ENCODE results near the gene PRDM11. TPM values are rescaled to one million over a fixed set of nuclear protein-coding genes. Genes with fewer than 3 reads are reported as not detected.

Gene PRDM11
- total and polyA plus RNA-seq, 10 donors = 1.7 to 24.3 (median 15.3) TPM

DNA sequence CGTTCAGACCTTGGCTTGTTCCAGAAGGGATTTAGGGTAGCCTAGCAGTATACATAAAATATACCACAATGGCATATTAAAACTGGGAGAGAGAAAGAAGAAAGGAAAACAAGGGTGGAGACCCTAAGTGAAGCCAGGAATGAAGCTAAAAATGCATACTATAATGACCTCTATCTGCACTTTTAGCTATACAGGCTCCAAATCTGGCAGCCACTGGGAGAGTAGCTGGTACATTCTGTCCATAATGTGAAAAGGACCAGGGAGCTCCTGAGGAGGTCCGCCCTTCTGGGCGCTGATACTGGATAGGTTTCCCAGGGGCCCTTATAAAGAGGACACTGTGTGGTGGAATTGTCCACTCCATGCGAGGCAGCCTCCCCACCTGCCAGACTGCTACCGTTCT lies 42.8 kb downstream of the PRDM11 start:
- TF ChIP-seq POLR2A (IDR thresholded peaks at IDR 0.05) (no peak), POLR2AphosphoS5 (IDR thresholded peaks at IDR 0.05) (no peak)
- TF ChIP-seq, protein P1, sequence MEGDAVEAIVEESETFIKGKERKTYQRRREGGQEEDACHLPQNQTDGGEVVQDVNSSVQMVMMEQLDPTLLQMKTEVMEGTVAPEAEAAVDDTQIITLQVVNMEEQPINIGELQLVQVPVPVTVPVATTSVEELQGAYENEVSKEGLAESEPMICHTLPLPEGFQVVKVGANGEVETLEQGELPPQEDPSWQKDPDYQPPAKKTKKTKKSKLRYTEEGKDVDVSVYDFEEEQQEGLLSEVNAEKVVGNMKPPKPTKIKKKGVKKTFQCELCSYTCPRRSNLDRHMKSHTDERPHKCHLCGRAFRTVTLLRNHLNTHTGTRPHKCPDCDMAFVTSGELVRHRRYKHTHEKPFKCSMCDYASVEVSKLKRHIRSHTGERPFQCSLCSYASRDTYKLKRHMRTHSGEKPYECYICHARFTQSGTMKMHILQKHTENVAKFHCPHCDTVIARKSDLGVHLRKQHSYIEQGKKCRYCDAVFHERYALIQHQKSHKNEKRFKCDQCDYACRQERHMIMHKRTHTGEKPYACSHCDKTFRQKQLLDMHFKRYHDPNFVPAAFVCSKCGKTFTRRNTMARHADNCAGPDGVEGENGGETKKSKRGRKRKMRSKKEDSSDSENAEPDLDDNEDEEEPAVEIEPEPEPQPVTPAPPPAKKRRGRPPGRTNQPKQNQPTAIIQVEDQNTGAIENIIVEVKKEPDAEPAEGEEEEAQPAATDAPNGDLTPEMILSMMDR (IDR thresholded peaks at IDR 0.05 in 8 of 11, conservative IDR thresholded peaks at IDR 0.05 in 3 of 11) = no peak
- intact Hi-C loops (cut with DNase I; ENCODE audit: low total_unique reads) = no loop called here
- DNase-seq = no peak
- no peak overlapping the region for H3K4me3 ChIP-seq
- 90 to 94% (median 92%) methylated on average over 5 of the region's 5 CpGs for WGBS, 5 donors
- H3K27ac ChIP-seq = no peak overlapping the region
- peaks cover 0 to 5% (median 0%) of the 10 kb centered on the region in 8 donors for H3K9me3 ChIP-seq
- H3K27me3 ChIP-seq (replicated peaks in 1 of 7) = no peaks in the 10 kb centered on the region
- H3K36me3 ChIP-seq = peaks cover 0 to 87% (median 20%) of the 10 kb centered on the region in 6 donors
- H3K4me1 ChIP-seq = no peaks in the 10 kb centered on the region

DNA sequence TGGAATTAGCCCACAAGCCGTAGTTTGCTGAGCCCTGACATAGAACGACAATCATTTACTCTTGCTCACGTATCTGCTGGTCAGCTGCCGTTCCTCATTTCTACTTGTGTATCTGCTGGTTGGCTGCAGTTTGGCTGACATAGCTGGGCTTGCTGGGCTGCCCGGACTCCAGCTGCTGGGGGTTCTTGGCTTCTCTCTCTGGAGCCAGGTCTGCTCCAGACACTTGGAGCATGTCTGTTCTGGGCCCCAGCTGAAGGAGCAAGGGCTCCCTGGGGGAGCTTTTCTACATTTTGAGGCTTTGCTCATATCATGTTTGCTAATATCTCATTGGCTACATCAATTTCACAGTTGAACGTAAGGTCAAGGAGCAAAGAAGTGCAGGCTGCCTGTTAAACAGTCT lies 47.3 kb downstream of the PRDM11 start:
- DNase-seq = no peak
- intact Hi-C loops (cut with DNase I; ENCODE audit: low total_unique reads) = no loop called here
- WGBS, 5 donors = 82 to 96% (median 92%) methylated on average over 6 of the region's 6 CpGs

DNA sequence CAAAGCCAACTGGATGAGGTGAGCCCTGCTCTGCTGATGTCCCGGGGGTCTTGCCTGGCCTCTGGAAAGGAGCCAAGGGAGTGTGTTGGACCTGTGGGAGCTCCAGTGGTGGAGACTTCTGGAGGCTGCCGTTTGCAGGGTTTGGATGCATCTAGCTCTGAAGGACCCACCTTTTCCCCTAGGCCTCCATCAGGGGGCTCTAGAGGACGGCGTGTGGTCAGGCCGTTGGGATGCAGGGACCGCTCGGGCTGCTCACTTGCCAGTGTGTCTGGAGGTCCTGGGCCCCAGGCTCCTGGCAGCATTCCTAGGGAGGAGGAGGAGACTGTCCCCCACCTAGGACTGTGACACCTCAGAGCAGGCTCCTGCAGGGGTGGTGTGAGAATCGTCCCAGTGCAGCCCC lies 58.3 kb downstream of the PRDM11 start:
- H3K4me1 ChIP-seq = peaks cover 0 to 13% (median 10%) of the 10 kb centered on the region in 6 donors
- 83 to 88% (median 84%) methylated on average over 7 to 8 of the region's 8 CpGs for WGBS, 5 donors
- TF ChIP-seq POLR2A (IDR thresholded peaks at IDR 0.05) (no peak), POLR2AphosphoS5 (IDR thresholded peaks at IDR 0.05) (no peak)
- TF ChIP-seq, protein P1 (IDR thresholded peaks at IDR 0.05 in 8 of 11, conservative IDR thresholded peaks at IDR 0.05 in 3 of 11) = no peak
- intact Hi-C loops (cut with DNase I; ENCODE audit: low total_unique reads) = no loop called here
- H3K36me3 ChIP-seq = peaks cover 0 to 55% (median 7%) of the 10 kb centered on the region in 6 donors
- no peak overlapping the region for H3K4me3 ChIP-seq
- H3K27ac ChIP-seq = no peak overlapping the region
- H3K27me3 ChIP-seq (replicated peaks in 1 of 7) = no peaks in the 10 kb centered on the region
- DNase-seq = no peak
- no peaks in the 10 kb centered on the region for H3K9me3 ChIP-seq

More for the DNA sequence above, 47.3 kb downstream of the PRDM11 start:
- Histone ChIP-seq H3K27me3 (replicated peaks in 1 of 7) (no peaks in the 10 kb centered on the region), H3K9me3 (peaks cover 0 to 5% (median 0%) of the 10 kb centered on the region in 8 donors), H3K36me3 (peaks cover 0 to 59% (median 2%) of the 10 kb centered on the region in 6 donors), H3K4me1 (no peaks in the 10 kb centered on the region), H3K4me3 (no peak overlapping the region), H3K27ac (no peak overlapping the region)
- no peak for TF ChIP-seq POLR2AphosphoS5 (IDR thresholded peaks at IDR 0.05)
- TF ChIP-seq POLR2A (IDR thresholded peaks at IDR 0.05) = no peak
- TF ChIP-seq, protein P1 (IDR thresholded peaks at IDR 0.05 in 8 of 11, conservative IDR thresholded peaks at IDR 0.05 in 3 of 11) = no peak

DNA sequence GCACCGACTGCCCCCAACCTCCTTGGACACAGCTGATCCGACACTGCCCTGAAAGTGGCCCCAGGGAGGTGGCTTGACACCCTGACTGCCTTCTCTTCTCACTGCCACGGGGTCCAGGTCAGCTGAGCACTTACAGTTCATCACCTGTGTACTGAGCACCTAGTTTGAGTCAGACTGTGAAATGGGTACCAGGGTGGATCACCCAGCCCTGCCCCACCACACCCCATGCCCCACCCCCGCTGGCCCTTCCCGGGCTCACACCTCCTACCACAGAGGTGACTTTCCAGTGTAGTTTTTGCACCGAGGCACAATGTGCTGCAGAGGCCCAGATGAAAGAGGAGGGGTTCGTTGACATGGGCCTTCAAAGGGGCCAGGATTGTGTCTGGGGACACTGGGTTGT lies 59.5 kb downstream of the PRDM11 start:
- Histone ChIP-seq H3K36me3 (peaks cover 0 to 65% (median 7%) of the 10 kb centered on the region in 6 donors), H3K4me3 (no peak overlapping the region), H3K9me3 (no peaks in the 10 kb centered on the region), H3K27me3 (replicated peaks in 1 of 7) (no peaks in the 10 kb centered on the region), H3K27ac (no peak overlapping the region), H3K4me1 (peaks cover 0 to 25% (median 18%) of the 10 kb centered on the region in 6 donors)
- TF ChIP-seq POLR2A (IDR thresholded peaks at IDR 0.05) (no peak), POLR2AphosphoS5 (IDR thresholded peaks at IDR 0.05) (no peak)
- TF ChIP-seq, protein P1 (IDR thresholded peaks at IDR 0.05 in 8 of 11, conservative IDR thresholded peaks at IDR 0.05 in 3 of 11) = no peak
- 63 to 87% (median 75%) methylated on average over 7 of the region's 7 CpGs for WGBS, 5 donors
- DNase-seq = no peak
- intact Hi-C loops (cut with DNase I; ENCODE audit: low total_unique reads) = no loop called here

Measured in spleen (tissue), 11 donors.